Stimulated activated CD4-positive, alpha-beta T cell treated with anti-CD3 and anti-CD28 coated beads, TNF-alpha, amount 100 ng/mL, for 24 hours (primary cell): Measurements from ENCODE around the gene CFAP57.

ENCODE experiments used
- DNase-seq, 3 experiments: peaks; one replicate each; pipeline ENCODE4 v3.0.0-alpha.2; 2020; ENCODE audit warnings: low read depth in 3 of 3

Gene CFAP57

GRCh38 chr1:43276673-43277072, 104.5 kb downstream of the CFAP57 start:
- no peak for DNase-seq

GRCh38 chr1:43277116-43277876, 105.2 kb downstream of the CFAP57 start:
- DNase-seq = no peak

- no peak for DNase-seq
These were observed 107.0 kb downstream of the CFAP57 start for GRCh38 chr1:43279161-43279560.

GRCh38 chr1:43279666-43280065, 107.5 kb downstream of the CFAP57 start:
- no peak for DNase-seq

GRCh38 chr1:43280692-43281091, 108.6 kb downstream of the CFAP57 start:
- DNase-seq = no peak

GRCh38 chr1:43282220-43283195, 110.4 kb downstream of the CFAP57 start:
- DNase-seq = no peak

- DNase-seq = no peak
These were observed 111.9 kb downstream of the CFAP57 start for GRCh38 chr1:43284065-43284464.

- no peak for DNase-seq
These were observed 112.5 kb downstream of the CFAP57 start for GRCh38 chr1:43284546-43285110.

- no peak for DNase-seq
These were observed 113.3 kb downstream of the CFAP57 start, which contains the start of gene C1orf210 for GRCh38 chr1:43285269-43285990. Gene C1orf210, minus strand, starts transcription at chr1:43285581. Its CDS starts 2,311 bp downstream, at chr1:43283270.

- DNase-seq = no peak
These were observed 114.0 kb downstream of the CFAP57 start for GRCh38 chr1:43286115-43286514.

GRCh38 chr1:43286533-43286932, 114.4 kb downstream of the CFAP57 start:
- DNase-seq = no peak

GRCh38 chr1:43288058-43288784, 116.1 kb downstream of the CFAP57 start:
- DNase-seq = no peak

- no peak for DNase-seq
These were observed 116.9 kb downstream of the CFAP57 start for GRCh38 chr1:43288785-43289706.

GRCh38 chr1:43292216-43292615, 120.1 kb downstream of the CFAP57 start:
- no peak for DNase-seq

GRCh38 chr1:43292679-43293078, 120.5 kb downstream of the CFAP57 start:
- no peak for DNase-seq

- no peak for DNase-seq
These were observed 121.0 kb downstream of the CFAP57 start for GRCh38 chr1:43293176-43293575.

GRCh38 chr1:43293896-43294760, 122.0 kb downstream of the CFAP57 start:
- DNase-seq = no peak

GRCh38 chr1:43294761-43295160, 122.6 kb downstream of the CFAP57 start:
- DNase-seq = no peak

GRCh38 chr1:43296207-43296606, 124.1 kb downstream of the CFAP57 start:
- DNase-seq = no peak
